Stomach (tissue), 4 donors: ENCODE measurements around the gene ELL2.

Experiments used
- CTCF ChIP-seq, 7 experiments: fragments of 450-650 bp in 4 of 7; fragments of 200-600 bp in 3 of 7; sonication (generic) in 3 of 7; IDR thresholded peaks; one replicate each; pipeline ENCODE4 v1.5.1; 2016 to 2019; ENCODE audit warnings: antibody characterized with exemption in 7 of 7, control low read depth in 2 of 7, mild to moderate bottlenecking in 1 of 7
- POLR2A ChIP-seq, 4 donors: fragments of 450-650 bp; IDR thresholded peaks; one replicate each; pipeline ENCODE4 v1.6.1; 2016; ENCODE audit warnings: antibody characterized with exemption in 4 of 4, control low read depth in 2 of 4, mild to moderate bottlenecking in 1 of 4, moderate library complexity in 1 of 4
- POLR2AphosphoS5 ChIP-seq, 3 donors: sonication (generic); formaldehyde crosslinking; IDR thresholded peaks; one replicate each; pipeline ENCODE4 v1.6.1; 2016; ENCODE audit warnings: antibody characterized with exemption in 3 of 3

DNA sequence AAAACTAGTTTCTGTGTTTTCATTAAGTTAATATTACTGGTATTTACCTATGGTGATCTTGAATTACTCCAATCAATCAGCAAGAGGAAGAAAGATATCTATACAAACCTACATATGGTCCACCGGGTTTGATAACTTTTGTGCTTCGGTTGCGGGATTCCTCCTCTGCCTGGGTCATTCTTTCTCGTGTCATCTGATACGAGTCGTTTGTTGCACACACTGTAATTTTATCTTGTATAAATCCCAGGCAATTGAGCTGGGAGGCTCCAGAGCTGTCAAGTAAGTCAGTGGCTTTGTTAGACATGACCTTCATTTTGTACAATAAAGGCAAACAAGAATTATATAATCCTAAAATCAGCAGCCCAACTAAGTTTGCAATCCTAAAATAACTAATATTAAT is 48.0 kb downstream of the ELL2 start:
- TF ChIP-seq CTCF (IDR thresholded peaks at IDR 0.05): no peak
- TF ChIP-seq POLR2A (IDR thresholded peaks at IDR 0.05): no peak
- no peak for TF ChIP-seq POLR2AphosphoS5 (IDR thresholded peaks at IDR 0.05)
